ENCODE measurements around the gene KTN1.

KTN1 gene, protein sequence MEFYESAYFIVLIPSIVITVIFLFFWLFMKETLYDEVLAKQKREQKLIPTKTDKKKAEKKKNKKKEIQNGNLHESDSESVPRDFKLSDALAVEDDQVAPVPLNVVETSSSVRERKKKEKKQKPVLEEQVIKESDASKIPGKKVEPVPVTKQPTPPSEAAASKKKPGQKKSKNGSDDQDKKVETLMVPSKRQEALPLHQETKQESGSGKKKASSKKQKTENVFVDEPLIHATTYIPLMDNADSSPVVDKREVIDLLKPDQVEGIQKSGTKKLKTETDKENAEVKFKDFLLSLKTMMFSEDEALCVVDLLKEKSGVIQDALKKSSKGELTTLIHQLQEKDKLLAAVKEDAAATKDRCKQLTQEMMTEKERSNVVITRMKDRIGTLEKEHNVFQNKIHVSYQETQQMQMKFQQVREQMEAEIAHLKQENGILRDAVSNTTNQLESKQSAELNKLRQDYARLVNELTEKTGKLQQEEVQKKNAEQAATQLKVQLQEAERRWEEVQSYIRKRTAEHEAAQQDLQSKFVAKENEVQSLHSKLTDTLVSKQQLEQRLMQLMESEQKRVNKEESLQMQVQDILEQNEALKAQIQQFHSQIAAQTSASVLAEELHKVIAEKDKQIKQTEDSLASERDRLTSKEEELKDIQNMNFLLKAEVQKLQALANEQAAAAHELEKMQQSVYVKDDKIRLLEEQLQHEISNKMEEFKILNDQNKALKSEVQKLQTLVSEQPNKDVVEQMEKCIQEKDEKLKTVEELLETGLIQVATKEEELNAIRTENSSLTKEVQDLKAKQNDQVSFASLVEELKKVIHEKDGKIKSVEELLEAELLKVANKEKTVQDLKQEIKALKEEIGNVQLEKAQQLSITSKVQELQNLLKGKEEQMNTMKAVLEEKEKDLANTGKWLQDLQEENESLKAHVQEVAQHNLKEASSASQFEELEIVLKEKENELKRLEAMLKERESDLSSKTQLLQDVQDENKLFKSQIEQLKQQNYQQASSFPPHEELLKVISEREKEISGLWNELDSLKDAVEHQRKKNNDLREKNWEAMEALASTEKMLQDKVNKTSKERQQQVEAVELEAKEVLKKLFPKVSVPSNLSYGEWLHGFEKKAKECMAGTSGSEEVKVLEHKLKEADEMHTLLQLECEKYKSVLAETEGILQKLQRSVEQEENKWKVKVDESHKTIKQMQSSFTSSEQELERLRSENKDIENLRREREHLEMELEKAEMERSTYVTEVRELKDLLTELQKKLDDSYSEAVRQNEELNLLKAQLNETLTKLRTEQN (N-terminal part only)

DNA sequence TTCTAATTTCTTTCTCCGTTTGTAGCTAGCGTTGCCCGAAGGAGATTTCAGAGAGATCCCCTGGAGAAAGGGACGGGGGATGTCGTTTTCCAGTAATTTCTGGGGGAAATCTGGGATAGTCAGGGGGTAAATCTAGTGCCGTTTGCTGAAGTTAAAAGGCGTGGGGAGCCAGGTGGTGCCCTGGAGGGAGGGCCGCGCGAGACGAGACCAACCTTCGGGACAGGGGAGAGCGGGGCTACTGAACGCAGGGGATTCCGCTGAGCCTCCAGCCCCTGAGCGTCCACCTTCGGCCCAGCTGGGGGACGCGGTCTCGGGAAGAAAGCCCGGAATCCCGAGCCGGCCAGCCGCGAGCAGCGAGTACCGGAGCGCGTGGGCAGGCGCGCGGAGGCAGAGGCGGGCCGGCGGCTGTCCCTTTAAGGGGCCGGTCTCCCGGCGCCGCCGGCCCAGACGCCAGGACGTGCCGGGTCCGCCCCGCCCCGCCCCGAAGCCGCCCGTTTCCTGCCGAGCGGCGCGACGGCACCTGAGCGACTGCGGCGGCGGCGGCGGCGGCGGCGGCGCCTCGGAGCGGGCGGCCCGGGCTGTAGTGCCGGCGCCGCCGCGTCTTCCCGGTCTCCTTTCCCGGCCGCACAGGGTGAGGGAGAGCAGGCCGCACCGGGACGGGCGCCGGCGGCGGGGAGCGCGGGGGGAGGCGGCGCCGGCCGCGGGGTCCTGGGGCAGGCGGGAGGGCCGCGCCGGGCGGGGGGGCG, at the start of gene KTN1:
Gene KTN1, plus strand, starts transcription at position 484 of the 746 bp plus-strand sequence. CDS start 31,842 bp downstream, outside the sequence.
- TF ChIP-seq, protein P1, sequence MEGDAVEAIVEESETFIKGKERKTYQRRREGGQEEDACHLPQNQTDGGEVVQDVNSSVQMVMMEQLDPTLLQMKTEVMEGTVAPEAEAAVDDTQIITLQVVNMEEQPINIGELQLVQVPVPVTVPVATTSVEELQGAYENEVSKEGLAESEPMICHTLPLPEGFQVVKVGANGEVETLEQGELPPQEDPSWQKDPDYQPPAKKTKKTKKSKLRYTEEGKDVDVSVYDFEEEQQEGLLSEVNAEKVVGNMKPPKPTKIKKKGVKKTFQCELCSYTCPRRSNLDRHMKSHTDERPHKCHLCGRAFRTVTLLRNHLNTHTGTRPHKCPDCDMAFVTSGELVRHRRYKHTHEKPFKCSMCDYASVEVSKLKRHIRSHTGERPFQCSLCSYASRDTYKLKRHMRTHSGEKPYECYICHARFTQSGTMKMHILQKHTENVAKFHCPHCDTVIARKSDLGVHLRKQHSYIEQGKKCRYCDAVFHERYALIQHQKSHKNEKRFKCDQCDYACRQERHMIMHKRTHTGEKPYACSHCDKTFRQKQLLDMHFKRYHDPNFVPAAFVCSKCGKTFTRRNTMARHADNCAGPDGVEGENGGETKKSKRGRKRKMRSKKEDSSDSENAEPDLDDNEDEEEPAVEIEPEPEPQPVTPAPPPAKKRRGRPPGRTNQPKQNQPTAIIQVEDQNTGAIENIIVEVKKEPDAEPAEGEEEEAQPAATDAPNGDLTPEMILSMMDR (IDR thresholded peaks at IDR 0.05; ENCODE audit: insufficient read depth, missing control alignments) = no peak
- no peak for FAIRE-seq

DNA sequence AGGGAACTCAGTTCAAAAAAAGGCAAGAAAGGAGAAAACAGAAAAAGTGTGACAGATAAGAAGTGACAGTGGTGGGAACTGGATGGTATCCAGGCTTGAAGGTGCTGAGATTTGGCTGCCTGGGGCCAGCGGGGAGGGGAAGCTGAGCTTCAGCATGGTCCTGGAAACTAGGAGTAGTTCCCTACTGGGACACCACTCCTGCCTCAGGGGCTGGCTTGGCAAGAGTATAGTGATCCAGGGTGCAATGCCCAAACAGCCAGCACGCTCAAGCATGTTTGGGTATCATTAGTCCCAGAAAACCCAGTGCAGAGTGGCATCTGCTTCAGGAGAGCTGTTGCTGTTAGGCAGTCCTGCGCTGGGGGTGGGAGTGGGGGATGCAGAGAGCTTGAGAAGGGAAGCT, 49.5 kb upstream of the KTN1 start:
- TF ChIP-seq, protein P1 (IDR thresholded peaks at IDR 0.05; ENCODE audit: insufficient read depth, missing control alignments) = no peak
- DNase-seq (ENCODE audit: insufficient read length, low spot score) (no peak), FAIRE-seq (no peak)

More for the DNA sequence above, at the start of gene KTN1:
- no peak for DNase-seq (ENCODE audit: insufficient read length, low spot score)

DNA sequence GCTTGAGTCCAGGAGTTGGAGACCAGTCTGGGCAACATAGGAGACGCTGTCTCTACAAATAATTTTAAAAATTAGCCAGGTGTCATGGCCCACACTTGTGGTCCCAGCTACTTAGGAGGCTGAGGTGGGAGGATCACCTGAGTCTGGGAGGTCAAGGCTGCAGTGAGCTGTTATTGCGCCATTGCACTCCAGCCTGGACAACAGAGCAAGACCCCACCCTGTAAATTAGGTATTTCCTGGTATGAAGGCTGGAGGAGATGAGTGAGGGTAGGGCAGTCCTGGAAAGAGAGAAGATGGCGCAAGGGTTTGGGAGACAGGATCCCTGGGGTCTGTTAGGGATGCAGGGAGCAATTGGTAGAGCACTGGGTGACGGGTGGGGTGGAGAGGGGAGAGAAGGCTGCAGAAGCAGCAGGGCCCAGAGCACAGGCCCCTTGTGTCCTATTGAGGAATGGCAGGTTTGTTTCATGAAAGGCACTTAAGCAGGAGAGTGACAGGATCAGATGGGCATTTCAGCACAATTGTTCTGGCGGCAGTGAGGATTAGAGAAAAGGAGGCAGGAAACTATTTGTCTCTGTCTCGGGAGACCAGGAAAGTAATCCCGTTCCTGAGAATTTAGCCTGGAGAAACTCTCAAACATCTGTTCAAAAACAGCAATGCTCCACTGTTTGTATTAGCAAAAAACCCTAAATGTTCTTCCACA, 47.2 kb upstream of the KTN1 start:
- FAIRE-seq (peak; percentile 61), DNase-seq (ENCODE audit: insufficient read length, low spot score) (peak; percentile 34)
- TF ChIP-seq, protein P1 (IDR thresholded peaks at IDR 0.05; ENCODE audit: insufficient read depth, missing control alignments) = peak; percentile 30

DNA sequence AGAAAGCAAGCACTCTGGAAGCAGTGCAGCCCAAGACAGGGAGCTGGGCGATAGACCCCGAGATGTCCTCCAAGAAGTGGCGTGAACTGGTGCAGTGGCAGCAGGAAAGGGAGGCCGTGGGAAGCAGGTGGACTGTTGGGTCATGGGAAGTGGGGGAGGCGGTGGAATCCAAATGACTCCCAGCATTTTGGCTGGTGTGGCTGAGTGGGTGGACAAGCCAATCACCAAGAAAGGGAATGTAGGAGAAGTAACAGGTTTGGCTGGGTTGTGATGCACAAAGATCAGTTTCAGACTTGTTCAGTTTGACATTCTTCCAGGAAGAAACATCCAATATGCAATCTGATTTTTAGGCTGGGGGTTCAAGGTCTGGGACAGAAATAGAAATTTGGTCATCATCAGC, 46.0 kb upstream of the KTN1 start:
- FAIRE-seq (no peak), DNase-seq (ENCODE audit: insufficient read length, low spot score) (no peak)
- TF ChIP-seq, protein P1 (IDR thresholded peaks at IDR 0.05; ENCODE audit: insufficient read depth, missing control alignments) = no peak

DNA sequence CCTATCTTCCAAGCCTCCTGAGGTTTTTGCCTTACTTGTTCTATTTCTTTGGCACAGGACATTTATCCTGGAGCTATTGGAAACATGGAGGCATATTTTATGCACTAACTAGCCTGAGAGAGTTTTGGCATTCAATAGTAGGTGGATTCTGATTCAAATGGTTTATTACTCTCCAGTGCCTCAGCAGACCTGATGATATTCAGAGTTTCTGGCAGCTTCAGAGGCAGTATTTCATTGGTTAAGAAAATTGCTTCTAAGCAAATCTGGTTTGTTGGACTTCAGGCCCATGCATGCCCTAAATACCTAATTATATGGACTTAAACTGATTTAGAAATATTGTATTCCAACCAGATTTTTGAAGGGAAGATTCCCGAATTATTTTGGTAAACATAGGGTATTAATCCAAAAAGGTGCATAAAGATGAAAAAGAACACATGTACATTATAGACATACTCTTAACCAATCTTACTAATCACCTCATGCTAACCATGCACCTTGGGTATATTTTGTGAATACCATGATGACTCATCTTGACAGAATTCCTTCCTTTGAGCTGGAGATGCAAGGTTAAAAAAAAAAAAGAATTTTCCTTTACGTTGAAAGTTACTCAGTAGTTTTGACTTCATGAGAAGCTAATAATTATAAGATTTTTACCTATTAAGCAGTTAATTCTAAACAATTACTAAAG, 44.3 kb upstream of the KTN1 start:
- FAIRE-seq (peak; percentile 6), DNase-seq (ENCODE audit: insufficient read length, low spot score) (no peak)
- TF ChIP-seq, protein P1 (IDR thresholded peaks at IDR 0.05; ENCODE audit: insufficient read depth, missing control alignments) = no peak

All from D721Med (cell line).